Cerebellar nuclear complex (tissue), 1 donor: Measurements from ENCODE around the gene PRRC2A.

Experiments used
- DNase-seq, 2 experiments: peaks; one replicate each; lab custom pipeline; 2025; lab: John Stamatoyannopoulos, UW

PRRC2A gene

GRCh38 chr6:31620586-31621319 is at the start of gene PRRC2A:
TSS of gene PRRC2A (plus strand) at chr6:31620715. CDS start at chr6:31622790, 2,075 bp downstream.
- no peak for DNase-seq

GRCh38 chr6:31572041-31572911 is 48.2 kb upstream of the PRRC2A start, which contains the start of gene LTA:
TSS of gene LTA (plus strand) at chr6:31572289. CDS start at chr6:31572743, 454 bp downstream.
- no peak for DNase-seq

DNA sequence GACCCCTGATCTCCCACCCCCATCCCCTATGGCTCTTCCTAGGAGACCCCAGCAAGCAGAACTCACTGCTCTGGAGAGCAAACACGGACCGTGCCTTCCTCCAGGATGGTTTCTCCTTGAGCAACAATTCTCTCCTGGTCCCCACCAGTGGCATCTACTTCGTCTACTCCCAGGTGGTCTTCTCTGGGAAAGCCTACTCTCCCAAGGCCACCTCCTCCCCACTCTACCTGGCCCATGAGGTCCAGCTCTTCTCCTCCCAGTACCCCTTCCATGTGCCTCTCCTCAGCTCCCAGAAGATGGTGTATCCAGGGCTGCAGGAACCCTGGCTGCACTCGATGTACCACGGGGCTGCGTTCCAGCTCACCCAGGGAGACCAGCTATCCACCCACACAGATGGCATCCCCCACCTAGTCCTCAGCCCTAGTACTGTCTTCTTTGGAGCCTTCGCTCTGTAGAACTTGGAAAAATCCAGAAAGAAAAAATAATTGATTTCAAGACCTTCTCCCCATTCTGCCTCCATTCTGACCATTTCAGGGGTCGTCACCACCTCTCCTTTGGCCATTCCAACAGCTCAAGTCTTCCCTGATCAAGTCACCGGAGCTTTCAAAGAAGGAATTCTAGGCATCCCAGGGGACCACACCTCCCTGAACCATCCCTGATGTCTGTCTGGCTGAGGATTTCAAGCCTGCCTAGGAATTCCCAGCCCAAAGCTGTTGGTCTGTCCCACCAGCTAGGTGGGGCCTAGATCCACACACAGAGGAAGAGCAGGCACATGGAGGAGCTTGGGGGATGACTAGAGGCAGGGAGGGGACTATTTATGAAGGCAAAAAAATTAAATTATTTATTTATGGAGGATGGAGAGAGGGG is 47.0 kb upstream of the PRRC2A start:
- no peak for DNase-seq

DNA sequence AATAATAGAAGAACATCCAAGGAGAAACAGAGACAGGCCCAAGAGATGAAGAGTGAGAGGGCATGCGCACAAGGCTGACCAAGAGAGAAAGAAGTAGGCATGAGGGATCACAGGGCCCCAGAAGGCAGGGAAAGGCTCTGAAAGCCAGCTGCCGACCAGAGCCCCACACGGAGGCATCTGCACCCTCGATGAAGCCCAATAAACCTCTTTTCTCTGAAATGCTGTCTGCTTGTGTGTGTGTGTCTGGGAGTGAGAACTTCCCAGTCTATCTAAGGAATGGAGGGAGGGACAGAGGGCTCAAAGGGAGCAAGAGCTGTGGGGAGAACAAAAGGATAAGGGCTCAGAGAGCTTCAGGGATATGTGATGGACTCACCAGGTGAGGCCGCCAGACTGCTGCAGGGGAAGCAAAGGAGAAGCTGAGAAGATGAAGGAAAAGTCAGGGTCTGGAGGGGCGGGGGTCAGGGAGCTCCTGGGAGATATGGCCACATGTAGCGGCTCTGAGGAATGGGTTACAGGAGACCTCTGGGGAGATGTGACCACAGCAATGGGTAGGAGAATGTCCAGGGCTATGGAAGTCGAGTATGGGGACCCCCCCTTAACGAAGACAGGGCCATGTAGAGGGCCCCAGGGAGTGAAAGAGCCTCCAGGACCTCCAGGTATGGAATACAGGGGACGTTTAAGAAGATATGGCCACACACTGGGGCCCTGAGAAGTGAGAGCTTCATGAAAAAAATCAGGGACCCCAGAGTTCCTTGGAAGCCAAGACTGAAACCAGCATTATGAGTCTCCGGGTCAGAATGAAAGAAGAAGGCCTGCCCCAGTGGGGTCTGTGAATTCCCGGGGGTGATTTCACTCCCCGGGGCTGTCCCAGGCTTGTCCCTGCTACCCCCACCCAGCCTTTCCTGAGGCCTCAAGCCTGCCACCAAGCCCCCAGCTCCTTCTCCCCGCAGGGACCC is 46.1 kb upstream of the PRRC2A start:
- no peak for DNase-seq

DNA sequence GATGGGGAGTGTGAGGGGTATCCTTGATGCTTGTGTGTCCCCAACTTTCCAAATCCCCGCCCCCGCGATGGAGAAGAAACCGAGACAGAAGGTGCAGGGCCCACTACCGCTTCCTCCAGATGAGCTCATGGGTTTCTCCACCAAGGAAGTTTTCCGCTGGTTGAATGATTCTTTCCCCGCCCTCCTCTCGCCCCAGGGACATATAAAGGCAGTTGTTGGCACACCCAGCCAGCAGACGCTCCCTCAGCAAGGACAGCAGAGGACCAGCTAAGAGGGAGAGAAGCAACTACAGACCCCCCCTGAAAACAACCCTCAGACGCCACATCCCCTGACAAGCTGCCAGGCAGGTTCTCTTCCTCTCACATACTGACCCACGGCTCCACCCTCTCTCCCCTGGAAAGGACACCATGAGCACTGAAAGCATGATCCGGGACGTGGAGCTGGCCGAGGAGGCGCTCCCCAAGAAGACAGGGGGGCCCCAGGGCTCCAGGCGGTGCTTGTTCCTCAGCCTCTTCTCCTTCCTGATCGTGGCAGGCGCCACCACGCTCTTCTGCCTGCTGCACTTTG is 45.1 kb upstream of the PRRC2A start, which contains the start of gene TNF:
TSS of gene TNF (plus strand) at position 231 of the 567 bp plus-strand sequence. CDS start at position 408, 177 bp downstream.
- no peak for DNase-seq

DNA sequence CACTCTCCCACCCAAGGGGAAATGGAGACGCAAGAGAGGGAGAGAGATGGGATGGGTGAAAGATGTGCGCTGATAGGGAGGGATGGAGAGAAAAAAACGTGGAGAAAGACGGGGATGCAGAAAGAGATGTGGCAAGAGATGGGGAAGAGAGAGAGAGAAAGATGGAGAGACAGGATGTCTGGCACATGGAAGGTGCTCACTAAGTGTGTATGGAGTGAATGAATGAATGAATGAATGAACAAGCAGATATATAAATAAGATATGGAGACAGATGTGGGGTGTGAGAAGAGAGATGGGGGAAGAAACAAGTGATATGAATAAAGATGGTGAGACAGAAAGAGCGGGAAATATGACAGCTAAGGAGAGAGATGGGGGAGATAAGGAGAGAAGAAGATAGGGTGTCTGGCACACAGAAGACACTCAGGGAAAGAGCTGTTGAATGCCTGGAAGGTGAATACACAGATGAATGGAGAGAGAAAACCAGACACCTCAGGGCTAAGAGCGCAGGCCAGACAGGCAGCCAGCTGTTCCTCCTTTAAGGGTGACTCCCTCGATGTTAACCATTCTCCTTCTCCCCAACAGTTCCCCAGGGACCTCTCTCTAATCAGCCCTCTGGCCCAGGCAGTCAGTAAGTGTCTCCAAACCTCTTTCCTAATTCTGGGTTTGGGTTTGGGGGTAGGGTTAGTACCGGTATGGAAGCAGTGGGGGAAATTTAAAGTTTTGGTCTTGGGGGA is 44.4 kb upstream of the PRRC2A start:
- DNase-seq, result no peak

DNA sequence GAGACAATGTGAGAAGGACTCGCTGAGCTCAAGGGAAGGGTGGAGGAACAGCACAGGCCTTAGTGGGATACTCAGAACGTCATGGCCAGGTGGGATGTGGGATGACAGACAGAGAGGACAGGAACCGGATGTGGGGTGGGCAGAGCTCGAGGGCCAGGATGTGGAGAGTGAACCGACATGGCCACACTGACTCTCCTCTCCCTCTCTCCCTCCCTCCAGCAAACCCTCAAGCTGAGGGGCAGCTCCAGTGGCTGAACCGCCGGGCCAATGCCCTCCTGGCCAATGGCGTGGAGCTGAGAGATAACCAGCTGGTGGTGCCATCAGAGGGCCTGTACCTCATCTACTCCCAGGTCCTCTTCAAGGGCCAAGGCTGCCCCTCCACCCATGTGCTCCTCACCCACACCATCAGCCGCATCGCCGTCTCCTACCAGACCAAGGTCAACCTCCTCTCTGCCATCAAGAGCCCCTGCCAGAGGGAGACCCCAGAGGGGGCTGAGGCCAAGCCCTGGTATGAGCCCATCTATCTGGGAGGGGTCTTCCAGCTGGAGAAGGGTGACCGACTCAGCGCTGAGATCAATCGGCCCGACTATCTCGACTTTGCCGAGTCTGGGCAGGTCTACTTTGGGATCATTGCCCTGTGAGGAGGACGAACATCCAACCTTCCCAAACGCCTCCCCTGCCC is 43.5 kb upstream of the PRRC2A start:
- no peak for DNase-seq

DNA sequence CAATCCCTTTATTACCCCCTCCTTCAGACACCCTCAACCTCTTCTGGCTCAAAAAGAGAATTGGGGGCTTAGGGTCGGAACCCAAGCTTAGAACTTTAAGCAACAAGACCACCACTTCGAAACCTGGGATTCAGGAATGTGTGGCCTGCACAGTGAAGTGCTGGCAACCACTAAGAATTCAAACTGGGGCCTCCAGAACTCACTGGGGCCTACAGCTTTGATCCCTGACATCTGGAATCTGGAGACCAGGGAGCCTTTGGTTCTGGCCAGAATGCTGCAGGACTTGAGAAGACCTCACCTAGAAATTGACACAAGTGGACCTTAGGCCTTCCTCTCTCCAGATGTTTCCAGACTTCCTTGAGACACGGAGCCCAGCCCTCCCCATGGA is 42.9 kb upstream of the PRRC2A start:
- DNase-seq, result no peak

DNA sequence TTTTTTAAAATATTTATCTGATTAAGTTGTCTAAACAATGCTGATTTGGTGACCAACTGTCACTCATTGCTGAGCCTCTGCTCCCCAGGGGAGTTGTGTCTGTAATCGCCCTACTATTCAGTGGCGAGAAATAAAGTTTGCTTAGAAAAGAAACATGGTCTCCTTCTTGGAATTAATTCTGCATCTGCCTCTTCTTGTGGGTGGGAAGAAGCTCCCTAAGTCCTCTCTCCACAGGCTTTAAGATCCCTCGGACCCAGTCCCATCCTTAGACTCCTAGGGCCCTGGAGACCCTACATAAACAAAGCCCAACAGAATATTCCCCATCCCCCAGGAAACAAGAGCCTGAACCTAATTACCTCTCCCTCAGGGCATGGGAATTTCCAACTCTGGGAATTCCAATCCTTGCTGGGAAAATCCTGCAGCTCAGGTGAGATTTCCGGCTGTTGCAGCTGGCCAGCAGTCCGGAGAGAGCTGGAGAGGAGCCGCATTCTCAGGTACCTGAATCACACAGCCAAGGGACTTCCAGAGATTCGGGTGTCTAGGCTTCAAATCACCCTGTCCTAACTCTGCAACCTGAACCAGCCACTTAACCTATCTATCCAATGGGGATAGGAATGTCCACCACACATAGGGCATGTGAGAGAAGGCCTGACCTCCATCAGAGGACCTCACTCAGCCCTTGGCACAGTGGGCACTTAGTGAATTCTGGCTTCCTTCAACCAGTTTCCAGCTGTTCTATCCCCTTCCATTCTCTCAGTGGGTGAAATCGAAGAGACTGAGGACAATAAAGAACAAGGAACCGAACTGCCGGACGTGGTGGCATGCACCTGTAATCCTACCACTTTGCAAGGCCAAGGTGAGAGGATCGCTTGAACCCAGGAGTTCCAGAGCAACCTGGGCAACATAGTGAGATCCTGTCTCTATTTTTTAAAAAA is 42.1 kb upstream of the PRRC2A start:
- DNase-seq, result no peak

DNA sequence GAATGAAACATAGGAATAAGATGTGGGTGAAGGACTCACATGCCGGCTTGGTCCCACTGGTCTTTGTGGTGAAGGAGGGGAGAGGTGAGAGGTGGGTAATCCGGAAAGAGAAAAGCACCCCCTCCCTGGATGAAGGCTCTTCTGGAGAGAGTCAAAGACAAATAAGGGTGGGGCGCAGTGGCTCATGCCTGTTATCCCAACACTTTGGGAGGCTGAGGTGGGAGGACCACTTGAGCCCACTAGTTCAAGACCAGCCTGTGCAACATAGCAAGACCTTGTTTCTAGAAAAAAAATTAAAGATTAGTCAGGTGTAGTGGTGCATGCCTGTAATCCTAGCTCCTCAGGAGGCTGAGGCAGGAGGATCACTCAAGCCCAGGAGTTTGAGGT is 41.4 kb upstream of the PRRC2A start:
- no peak for DNase-seq

DNA sequence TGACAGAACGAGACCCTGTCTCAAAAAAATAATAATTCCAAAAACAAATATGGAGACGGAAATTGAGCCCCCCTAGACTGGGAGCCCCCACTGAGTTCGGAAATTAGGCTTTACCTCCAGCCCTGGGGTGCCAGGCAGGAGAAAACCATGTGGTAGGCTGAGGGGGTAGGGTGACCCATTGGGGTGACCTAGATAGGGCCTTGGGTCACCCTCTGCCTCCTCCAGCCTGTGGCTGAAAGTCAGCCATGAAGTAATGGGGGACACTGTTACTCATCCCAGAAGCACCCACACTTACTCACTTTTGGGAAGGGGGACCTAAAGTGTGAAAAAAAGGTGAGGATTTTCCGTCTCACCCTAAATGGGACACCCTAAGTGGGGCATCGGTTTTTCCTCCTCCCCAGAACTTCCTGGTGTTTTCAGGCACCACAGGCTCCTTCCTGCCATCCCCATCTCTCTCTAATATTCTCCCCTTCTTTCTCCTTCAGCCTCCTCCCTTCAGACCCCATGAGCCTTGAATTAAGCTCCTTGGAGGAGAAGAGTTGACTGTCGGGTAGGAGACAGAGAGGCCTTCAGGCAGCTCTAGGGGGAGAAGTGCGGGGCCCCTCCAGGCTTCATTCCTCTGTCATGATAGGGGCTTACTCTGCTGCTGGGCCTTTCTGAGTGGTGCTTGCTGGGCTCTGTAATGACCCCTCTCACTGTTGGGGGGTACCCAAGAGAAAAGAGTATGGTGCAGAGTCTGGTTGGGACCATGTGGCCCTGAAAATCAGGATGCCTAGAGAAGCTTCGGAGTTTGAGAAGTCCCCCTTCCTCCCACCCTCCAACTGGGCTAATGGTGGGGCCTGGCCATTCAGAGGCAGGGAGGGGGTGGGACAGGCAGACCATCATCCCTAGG is 40.7 kb upstream of the PRRC2A start:
- DNase-seq, result no peak

- no peak for DNase-seq
These were observed 40.1 kb upstream of the PRRC2A start for GRCh38 chr6:31580438-31580740.

- peak in 1 of 2 experiments; percentile 19 for DNase-seq
These were observed 39.6 kb upstream of the PRRC2A start for GRCh38 chr6:31580807-31581433.

DNA sequence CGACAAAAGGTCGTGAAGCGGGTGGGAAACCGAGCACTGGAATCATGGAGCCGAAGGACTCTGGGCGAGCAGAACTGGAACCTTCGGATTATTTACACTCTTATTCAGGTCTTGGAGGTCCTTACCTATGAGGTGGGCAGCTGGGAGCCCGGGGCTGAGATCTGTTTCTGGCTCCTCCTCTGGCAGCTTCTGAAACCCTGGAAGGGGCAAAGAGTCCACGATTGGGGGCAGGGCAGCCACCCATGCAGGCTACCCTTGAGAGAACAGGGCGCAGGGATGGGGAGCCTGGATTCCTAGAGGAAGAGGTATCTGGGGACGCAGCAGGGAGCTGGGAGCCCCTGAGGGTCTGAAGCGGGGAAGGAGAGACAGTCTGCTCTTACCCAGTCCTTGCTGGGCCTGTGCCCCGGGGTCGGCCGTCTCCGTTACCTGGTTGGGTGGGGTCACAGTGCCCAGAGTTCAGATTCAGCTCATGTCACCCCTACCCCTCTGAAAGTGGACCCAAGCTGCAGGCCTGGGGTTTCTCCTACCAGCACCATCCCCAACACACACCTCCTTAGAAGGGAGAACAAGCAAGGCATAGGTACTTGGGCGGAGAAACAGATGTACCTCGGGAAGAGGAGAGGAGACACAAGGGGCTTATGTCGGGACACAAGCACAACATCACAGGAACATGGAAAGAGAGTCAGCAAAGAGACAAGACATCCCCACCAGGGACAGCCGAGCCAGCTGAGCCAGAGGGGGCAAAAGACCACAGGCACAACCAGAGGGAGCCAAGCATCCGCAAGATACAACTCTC is 38.9 kb upstream of the PRRC2A start:
- no peak for DNase-seq

DNA sequence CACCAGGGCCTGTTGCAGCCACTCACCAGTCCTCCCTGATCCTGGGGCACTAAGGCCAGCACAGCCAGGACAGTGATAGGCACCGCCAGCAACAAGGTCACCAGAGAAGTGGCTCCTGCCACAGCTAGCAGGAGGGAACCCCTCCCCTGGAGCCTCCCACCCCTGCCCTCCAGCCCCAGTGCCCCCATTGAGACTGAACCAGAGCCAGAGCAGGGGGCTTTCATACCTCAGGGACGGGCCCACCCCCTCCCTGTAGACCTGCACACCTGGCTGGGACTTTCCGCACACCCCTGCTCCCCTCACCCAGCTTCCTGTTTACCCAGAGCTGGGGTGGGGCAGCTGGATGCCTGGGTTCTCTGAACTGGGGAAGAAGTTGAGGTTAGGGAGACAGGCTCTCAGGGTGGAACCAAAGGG is 38.3 kb upstream of the PRRC2A start, which contains the start of gene LTB:
TSS of gene LTB (minus strand) at position 195 of the 414 bp plus-strand sequence. CDS start at position 188, 7 bp downstream.
- no peak for DNase-seq

DNA sequence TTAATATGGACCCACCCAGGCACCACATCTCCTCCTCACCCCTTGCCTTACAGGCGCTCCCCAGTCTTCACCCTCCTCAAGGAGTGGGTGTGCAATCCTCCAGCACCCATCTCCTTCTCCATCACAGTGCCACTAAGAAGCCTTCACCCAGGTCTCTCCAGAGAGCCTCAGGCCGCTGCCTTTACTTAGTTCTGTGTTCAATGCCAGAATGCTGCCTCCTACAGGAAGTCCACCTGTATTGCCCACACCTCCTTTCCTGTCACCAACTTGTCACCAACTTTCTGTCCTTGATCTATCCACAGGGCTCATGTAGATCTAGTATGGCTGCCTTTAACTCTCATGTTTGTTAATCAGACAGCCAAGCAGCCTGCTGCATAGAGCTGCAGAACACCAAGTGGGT is 35.0 kb upstream of the PRRC2A start:
- DNase-seq, result no peak
